GM12892 (cell line): ENCODE measurements around the gene CLASP2.

Experiments used
- DNase-seq: peaks from one replicate; pipeline ENCODE4 v3.0.0; 2011; ENCODE audit not compliant: insufficient read length
- FAIRE-seq: peaks from 2 replicates; lab custom pipeline; 2011; peaks lifted over from hg19 to GRCh38; lab: Jason Lieb, UNC
- POLR2A ChIP-seq: IDR thresholded peaks from 2 replicates; pipeline ENCODE4 v1.6.1; 2011; ENCODE audit warnings: low read depth, low read length, control low read depth
- POLR2AphosphoS5 ChIP-seq: IDR thresholded peaks from 2 replicates; pipeline ENCODE4 v1.6.1; 2011; ENCODE audit warnings: low read depth, low read length, control low read depth
- TAF1 ChIP-seq: IDR thresholded peaks from 2 replicates; pipeline ENCODE4 v1.6.1; 2011; ENCODE audit warnings: low read depth, mild to moderate bottlenecking, control low read depth, low read length, borderline replicate concordance

The CLASP2 gene

DNA sequence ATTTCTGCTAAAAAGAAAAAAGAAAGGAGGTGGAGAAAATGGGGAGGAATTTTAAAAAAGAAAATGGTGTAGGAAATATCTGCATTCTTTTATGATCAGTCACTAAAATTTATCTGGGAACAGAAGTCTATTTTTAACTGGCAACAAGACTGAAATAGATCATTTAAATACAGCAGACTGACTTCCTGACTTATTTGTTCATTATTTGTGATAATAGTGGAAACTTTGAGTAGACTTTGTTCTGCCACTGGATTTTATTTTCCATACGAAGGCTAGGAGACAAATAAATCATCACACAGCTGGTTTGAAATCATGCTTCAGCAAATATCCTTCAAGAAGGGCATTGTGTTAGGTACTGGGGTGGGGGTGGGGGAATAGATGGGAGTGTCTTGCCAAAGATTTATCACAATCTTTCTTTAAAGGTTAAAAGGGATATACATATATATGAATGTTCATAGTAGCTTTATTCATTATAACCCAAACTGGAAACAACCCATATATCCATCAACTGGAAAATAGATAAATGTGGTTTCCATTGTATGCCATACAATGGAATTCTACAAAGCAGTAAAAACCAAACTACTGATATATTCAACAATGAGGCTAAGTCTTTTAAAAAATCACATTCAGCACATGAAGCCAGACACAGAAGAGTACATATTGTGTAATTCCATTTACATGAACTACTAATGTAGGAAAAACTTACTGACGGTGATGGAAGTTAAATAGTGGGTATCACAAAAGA lies 4.7 kb upstream of the CLASP2 start:
- TF ChIP-seq POLR2AphosphoS5 (no peak), POLR2A (no peak), TAF1 (no peak)
- DNase-seq (no peak), FAIRE-seq (no peak)

DNA sequence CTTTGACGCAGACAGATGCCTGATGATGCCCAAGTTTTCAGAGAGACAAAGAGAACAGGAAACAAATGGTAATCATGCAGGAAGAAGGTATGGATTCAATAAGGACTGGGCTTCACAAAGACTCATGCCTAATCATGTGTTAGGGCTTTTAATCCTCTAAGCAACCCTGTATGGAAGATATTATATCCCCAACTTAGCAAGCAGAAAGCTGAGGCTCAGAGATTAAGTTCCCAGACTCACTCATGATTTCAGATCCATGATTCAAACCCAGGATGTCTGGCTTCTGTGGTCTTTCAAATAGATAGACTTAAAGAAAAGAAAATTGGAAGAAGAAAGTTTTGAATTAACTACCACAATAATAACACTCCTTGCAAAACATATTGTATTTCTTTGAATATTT lies 4.1 kb upstream of the CLASP2 start:
- TF ChIP-seq POLR2AphosphoS5 (no peak), TAF1 (no peak), POLR2A (no peak)
- FAIRE-seq, result no peak
- no peak for DNase-seq

DNA sequence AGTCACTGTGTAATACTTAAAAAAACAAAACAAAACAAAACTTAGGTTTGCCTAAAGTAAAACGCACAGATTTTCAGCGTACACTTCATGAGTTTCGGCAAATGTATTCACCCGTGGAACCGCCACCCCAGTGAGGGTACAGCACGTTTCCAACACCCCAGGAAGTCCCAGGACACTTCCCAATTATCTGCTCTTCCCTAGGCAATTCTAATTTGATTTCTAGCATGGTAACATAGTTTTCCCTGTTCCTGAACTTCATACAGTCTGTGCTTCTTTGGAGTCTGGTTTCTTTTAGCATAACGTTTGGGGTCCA lies 497 bp upstream of the CLASP2 start:
- TF ChIP-seq TAF1 (no peak), POLR2A (no peak), POLR2AphosphoS5 (no peak)
- no peak for FAIRE-seq
- DNase-seq, result no peak

DNA sequence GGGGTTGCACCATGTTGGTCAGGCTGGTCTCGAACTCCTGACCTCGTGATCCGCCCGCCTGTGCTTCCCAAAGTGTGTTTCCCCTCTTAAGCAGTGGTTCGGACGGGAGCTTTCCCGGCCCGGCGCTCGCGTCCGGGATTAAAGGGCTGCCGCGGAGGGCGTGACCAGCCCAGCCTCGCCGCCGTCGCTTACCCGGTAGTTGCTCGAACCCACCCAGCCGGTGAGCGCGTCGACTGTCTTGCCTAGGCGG lies 513 bp downstream of the CLASP2 start:
- FAIRE-seq (no peak), DNase-seq (no peak)
- TF ChIP-seq POLR2AphosphoS5 (no peak), POLR2A (no peak), TAF1 (no peak; the same call in 1 of the 2 replicates)

DNA sequence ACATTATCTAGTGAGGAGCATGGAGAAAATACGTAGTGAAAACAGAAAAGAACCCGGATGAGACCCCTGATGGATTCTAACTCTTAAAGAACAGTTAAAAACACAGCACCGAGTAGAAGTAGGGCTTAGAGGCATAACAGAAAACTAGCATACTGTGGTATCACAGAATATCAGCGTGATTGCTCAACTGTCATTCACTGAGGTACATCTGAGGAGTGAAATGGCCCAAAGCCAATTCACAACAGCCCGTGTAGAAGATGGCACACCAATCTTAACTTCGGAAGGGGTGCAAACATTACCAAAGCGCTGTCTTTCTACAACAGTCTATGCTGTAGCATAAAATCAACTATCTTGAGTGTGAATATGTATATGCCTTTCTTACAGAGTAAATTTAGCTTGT lies 1.8 kb downstream of the CLASP2 start:
- FAIRE-seq, result no peak
- TF ChIP-seq POLR2A (no peak), TAF1 (no peak), POLR2AphosphoS5 (no peak)
- no peak for DNase-seq

DNA sequence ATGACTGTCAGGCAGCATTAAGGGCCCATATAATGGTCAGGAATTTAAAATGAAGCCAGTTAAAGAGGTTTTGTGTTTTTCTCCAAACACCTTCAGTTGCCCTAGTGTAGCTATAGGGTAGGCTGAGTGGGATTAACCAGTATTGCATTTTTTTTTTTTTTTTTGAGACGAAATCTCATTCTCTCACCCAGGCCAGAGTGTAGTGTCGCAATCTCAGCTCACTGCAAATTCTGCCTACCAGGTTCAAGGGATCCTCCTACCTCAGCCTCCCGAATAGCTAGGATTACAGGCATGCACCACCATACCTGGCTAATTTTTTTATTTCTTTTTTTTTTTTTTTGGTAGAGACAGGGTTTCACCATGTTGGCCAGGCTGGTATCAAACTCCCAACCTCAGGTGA lies 7.0 kb downstream of the CLASP2 start:
- DNase-seq, result no peak
- FAIRE-seq, result no peak
- TF ChIP-seq POLR2A (no peak), TAF1 (no peak), POLR2AphosphoS5 (no peak)

DNA sequence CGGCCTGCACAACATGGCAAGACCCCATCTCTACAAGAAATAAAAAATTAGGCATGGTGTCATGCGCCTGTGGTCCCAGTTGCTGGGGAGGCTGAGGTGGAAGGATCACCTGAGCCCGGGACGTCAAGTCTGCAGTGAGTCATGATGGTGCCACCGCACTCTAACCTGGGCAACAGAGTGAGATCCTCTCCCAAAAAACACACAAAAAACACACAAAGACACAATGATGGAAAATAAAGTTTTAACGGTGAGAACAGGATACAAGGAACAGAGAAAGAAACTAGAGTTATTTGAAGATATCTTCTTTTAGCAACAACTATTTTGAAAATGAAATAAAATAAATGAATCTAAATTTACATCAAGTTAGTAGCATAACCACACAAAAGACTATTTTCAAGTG lies 12.0 kb downstream of the CLASP2 start:
- no peak for FAIRE-seq
- TF ChIP-seq TAF1 (no peak), POLR2AphosphoS5 (no peak), POLR2A (no peak)
- DNase-seq, result no peak

DNA sequence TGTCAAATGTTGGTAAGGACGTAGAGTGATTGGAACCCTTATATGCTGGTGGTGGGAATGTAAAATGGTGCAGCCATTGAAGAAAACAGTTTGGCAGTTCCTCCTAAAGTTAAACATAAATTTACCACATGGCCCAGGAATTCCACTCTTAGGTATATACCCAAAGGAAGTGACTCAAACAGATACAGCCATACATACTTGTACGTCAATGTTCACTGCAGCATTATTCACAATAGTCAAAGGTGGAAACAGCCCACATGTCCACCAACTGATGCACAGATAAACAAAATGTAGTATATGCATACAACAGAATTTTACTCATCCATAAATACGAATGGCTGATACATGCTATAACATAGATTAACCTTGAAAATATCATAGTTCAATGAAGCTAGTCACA lies 13.2 kb downstream of the CLASP2 start:
- DNase-seq (no peak), FAIRE-seq (no peak)
- TF ChIP-seq POLR2AphosphoS5, result no peak
- TF ChIP-seq POLR2A, result no peak
- TF ChIP-seq TAF1, result no peak

DNA sequence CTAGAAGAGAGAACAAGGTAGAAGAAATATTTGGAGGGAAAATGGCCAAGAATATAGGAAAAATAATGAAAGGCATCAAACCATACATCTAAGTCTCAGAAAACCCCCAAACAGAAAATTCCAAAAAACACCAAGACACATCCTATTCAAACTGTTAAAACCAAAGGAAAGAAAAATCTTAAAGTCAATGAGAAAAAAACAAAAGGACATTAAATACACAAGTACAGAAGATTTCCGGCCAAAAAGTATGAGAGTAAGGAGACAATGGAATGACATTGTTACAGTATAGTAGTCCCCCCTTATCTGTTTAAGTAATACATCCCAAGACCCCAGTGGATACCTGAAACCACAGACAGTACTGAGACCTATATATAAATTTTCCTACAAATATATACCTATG lies 18.8 kb downstream of the CLASP2 start:
- FAIRE-seq, result no peak
- no peak for DNase-seq
- no peak for TF ChIP-seq POLR2A
- no peak for TF ChIP-seq TAF1
- TF ChIP-seq POLR2AphosphoS5, result no peak

DNA sequence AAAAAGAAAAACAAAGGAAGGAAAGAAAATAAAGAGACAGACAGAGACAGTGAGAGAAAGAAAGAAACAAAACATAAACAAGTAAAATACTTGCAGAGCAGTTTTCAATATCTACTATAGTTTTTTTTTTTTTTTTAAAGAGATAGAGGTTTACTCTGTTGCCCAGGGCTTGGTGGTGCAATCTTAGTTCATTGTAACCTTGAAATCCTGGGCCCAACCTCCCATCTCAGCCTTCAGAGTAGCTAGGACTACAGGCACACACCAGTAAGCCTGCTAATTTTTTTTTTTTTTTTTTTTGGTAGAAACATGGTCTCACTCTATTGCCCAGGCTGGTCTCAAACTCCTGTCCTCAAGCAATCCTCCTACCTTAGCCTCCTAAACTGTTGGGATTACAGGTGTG lies 23.1 kb downstream of the CLASP2 start:
- no peak for TF ChIP-seq POLR2AphosphoS5
- TF ChIP-seq POLR2A, result no peak
- TF ChIP-seq TAF1, result no peak
- DNase-seq, result no peak
- FAIRE-seq, result no peak

DNA sequence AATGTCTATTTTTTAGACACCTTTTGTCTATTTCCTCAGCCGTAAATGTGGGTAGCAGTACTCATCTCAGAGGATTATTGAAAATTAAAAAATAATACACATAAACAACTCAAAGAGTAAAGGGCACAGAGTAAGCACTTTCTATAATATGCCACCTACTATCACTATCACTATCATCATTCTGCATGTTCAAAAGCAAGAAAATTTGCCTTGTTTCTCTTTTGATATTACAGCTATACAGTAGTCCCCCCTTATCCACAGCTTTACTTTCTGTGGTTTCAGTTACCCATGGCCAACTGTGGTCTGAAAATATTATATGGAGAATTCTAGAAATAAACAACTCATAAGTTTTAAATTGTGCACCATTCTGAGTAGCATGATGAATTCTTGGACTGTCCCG lies 27.7 kb downstream of the CLASP2 start:
- no peak for DNase-seq
- TF ChIP-seq POLR2A (no peak), POLR2AphosphoS5 (no peak), TAF1 (no peak)
- FAIRE-seq, result no peak

DNA sequence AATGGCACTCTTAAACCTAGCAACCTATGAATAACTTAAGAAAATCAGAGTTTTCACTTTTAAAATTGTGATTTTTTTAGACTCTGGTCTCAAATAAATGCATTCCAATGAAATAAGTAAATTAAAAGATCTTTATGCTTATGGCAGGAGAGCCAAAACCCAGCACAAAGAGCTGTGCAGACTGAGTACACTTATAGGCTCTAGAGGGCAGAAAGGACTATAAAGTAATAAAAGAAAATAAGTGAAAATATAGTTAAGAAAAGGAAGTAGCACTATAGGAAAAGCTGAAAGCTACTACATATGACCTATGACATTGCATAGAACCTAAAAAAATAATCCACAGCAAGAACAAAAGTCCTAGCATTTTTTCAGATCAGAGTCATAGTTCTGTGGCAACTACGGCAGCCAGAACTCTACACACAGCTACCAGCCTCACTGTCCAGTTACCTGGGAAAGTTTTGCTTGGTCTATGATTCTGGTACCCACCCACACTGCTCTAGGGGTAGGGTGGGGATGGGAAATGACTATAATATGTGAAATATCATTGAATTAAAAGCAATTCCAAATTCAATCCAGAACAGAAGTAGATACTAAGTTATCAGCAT lies 30.5 kb downstream of the CLASP2 start:
- DNase-seq, result no peak
- no peak for TF ChIP-seq TAF1
- no peak for TF ChIP-seq POLR2AphosphoS5
- no peak for TF ChIP-seq POLR2A
- FAIRE-seq, result no peak

DNA sequence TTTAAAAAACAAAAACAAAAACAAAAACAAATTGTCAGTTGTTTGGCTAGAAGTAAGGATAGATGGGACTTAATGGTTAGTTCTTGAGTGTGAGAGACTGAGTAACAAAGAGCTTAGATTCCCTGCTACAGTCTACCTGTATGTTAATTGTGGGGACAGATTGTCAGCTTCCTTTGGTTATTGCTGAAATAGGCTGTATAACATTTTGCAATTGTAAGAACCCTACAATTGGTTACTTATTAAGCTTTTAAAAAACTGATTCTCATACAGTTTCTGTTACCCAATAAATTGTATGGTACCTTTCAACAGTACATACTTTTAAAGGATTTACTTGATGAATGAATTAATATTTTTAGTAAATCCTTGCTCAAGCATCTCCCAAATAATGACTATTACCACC lies 35.3 kb downstream of the CLASP2 start:
- FAIRE-seq, result no peak
- no peak for DNase-seq
- no peak for TF ChIP-seq POLR2A
- TF ChIP-seq POLR2AphosphoS5, result no peak
- TF ChIP-seq TAF1, result no peak
